ENCODE results near the gene PREX1.

DNA sequence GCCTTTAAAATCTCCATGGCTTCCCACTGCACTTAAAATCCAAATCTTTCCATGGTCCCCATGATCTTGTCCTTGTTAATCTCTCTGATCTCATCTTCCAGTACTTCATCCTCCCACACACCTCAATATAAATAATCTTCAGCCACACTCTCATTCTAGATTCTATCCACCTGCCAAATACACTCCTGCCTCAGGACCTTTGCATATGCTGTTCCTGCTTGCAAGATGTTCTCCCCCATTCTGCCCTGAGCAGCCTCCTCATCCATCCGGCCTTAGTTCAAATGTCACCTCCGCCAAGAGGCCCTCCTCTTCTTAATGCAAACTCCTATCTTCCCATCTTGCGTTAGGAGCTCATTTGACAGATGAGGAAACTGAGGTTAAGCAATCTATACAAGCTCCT is 77.4 kb downstream of the PREX1 start:
- TF ChIP-seq, protein P1, sequence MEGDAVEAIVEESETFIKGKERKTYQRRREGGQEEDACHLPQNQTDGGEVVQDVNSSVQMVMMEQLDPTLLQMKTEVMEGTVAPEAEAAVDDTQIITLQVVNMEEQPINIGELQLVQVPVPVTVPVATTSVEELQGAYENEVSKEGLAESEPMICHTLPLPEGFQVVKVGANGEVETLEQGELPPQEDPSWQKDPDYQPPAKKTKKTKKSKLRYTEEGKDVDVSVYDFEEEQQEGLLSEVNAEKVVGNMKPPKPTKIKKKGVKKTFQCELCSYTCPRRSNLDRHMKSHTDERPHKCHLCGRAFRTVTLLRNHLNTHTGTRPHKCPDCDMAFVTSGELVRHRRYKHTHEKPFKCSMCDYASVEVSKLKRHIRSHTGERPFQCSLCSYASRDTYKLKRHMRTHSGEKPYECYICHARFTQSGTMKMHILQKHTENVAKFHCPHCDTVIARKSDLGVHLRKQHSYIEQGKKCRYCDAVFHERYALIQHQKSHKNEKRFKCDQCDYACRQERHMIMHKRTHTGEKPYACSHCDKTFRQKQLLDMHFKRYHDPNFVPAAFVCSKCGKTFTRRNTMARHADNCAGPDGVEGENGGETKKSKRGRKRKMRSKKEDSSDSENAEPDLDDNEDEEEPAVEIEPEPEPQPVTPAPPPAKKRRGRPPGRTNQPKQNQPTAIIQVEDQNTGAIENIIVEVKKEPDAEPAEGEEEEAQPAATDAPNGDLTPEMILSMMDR (IDR thresholded peaks at IDR 0.05 in 4 of 5, conservative IDR thresholded peaks at IDR 0.05 in 1 of 5), result no peak
- TF ChIP-seq POLR2A (IDR thresholded peaks at IDR 0.05), result no peak

Data from gastrocnemius medialis (tissue), 4 donors.